A673 (cell line): ENCODE results near the gene ERLEC1. TPM values are rescaled to one million over a fixed set of nuclear protein-coding genes. Genes with fewer than 3 reads are reported as not detected.

Source experiments
- BruUV-seq: library from RNA; stranded (reverse); fragments of 400-500 nt; replicated peaks from 2 replicates; lab custom pipeline; 2021; lab: Mats Ljungman, UMichigan
- CTCF ChIA-PET: fragments of 300-600 bp; sonication (Branson Sonifier 250); formaldehyde crosslinking; loops from one replicate; lab custom pipeline; 2022; ENCODE audit warnings: antibody characterized with exemption; lab: Charles Lee
- POLR2A ChIA-PET: fragments of 300-600 bp; sonication (Branson Sonifier 250); formaldehyde crosslinking; loops from one replicate; lab custom pipeline; 2022; ENCODE audit warnings: antibody characterized with exemption; ENCODE audit not compliant: low non-redundant PET; lab: Charles Lee
- DNase-seq: peaks from one replicate; pipeline ENCODE4 v3.0.0-alpha.2; 2015; ENCODE audit warnings: low spot score
- H3K27ac ChIP-seq: fragments of 200-600 bp; sonication (generic); 2 replicates; pipeline ENCODE4 v1.5.1; 2016; ENCODE audit warnings: mixed run types, low read depth, mild to moderate bottlenecking, mixed read lengths, antibody characterized with exemption, low read length; ENCODE audit not compliant: poor library complexity, severe bottlenecking
- H3K27me3 ChIP-seq: fragments of 200-600 bp; sonication (generic); replicated peaks from 2 replicates; pipeline ENCODE4 v1.6.1; 2017; ENCODE audit warnings: mixed run types, low read depth, mild to moderate bottlenecking, mixed read lengths, antibody characterized with exemption, low read length; ENCODE audit not compliant: insufficient read depth, poor library complexity
- H3K36me3 ChIP-seq: fragments of 200-600 bp; sonication (generic); 2 replicates; pipeline ENCODE4 v1.6.1; 2016; ENCODE audit warnings: mixed run types, mild to moderate bottlenecking, mixed read lengths, antibody characterized with exemption, low read length; ENCODE audit not compliant: insufficient read depth, poor library complexity, severe bottlenecking
- H3K4me1 ChIP-seq: fragments of 200-600 bp; sonication (generic); 2 replicates; pipeline ENCODE4 v1.6.1; 2017; ENCODE audit warnings: mixed run types, mild to moderate bottlenecking, mixed read lengths, antibody characterized with exemption, low read length; ENCODE audit not compliant: insufficient read depth, poor library complexity, severe bottlenecking
- H3K4me3 ChIP-seq: fragments of 200-600 bp; sonication (generic); 2 replicates; pipeline ENCODE4 v1.5.1; 2016; ENCODE audit warnings: low read depth, mixed run types, mild to moderate bottlenecking, mixed read lengths, low read length; ENCODE audit not compliant: poor library complexity, severe bottlenecking
- H3K9me3 ChIP-seq: fragments of 200-600 bp; sonication (generic); 2 replicates; pipeline ENCODE4 v1.6.1; 2016; ENCODE audit warnings: mixed run types, low read depth, mild to moderate bottlenecking, mixed read lengths, antibody characterized with exemption, low read length; ENCODE audit not compliant: poor library complexity, severe bottlenecking
- CTCF ChIP-seq: fragments of 300-800, 200-600 bp; sonication (generic); conservative IDR thresholded peaks from 2 replicates; pipeline ENCODE4 v1.5.1; 2017; ENCODE audit warnings: low read depth, mild to moderate bottlenecking, antibody characterized with exemption, low read length, moderate library complexity, mixed read lengths
- EZH2 ChIP-seq: fragments of 200-600 bp; sonication (generic); IDR thresholded peaks from 2 replicates; pipeline ENCODE4 v1.6.1; 2017; ENCODE audit warnings: borderline replicate concordance, low read depth, mild to moderate bottlenecking, mixed read lengths, antibody characterized with exemption, low read length; ENCODE audit not compliant: poor library complexity, severe bottlenecking
- intact Hi-C: fragments of 100-400 bp; cut with micrococcal nuclease; formaldehyde crosslinking; loops from one replicate; pipeline ENCODE4 v1.10.0; 2022; ENCODE audit not compliant: unreplicated experiment
- total RNA-seq: library from RNA; stranded (reverse); gene quantifications from 2 replicates; pipeline ENCODE4 v1.2.3, GENCODE V29; 2021

The ERLEC1 gene
- total RNA-seq, 1 experiment from 2014 or later: 27.7 TPM

- DNase-seq: no peak
- POLR2A ChIA-PET: no interaction called here
- no TSS peak for BruUV-seq
Measured at GRCh38 chr2:53751728-53752127, 35.1 kb upstream of the ERLEC1 start.

GRCh38 chr2:53752385-53752784 lies 34.5 kb upstream of the ERLEC1 start:
- no peaks in the 10 kb centered on the region for H3K36me3 ChIP-seq
- BruUV-seq: no TSS peak
- POLR2A ChIA-PET: no interaction called here
- TF ChIP-seq EZH2: no peak
- TF ChIP-seq CTCF: no peak
- intact Hi-C loops: no loop called here
- no peak overlapping the region for H3K27ac ChIP-seq
- no peak overlapping the region for H3K4me3 ChIP-seq
- H3K4me1 ChIP-seq: no peaks in the 10 kb centered on the region
- DNase-seq: no peak
- no peaks in the 10 kb centered on the region for H3K27me3 ChIP-seq
- no peaks in the 10 kb centered on the region for H3K9me3 ChIP-seq
- CTCF ChIA-PET: no interaction called here

More at GRCh38 chr2:53751728-53752127, 35.1 kb upstream of the ERLEC1 start:
- CTCF ChIA-PET: no interaction called here
- Histone ChIP-seq H3K27me3 (no peaks in the 10 kb centered on the region), H3K9me3 (no peaks in the 10 kb centered on the region), H3K4me1 (no peaks in the 10 kb centered on the region), H3K27ac (no peak overlapping the region), H3K4me3 (no peak overlapping the region), H3K36me3 (no peaks in the 10 kb centered on the region)
- TF ChIP-seq CTCF (no peak), EZH2 (no peak)
- intact Hi-C loops: no loop called here

GRCh38 chr2:53753041-53753440 lies 33.8 kb upstream of the ERLEC1 start:
- CTCF ChIA-PET: no interaction called here
- TF ChIP-seq CTCF (no peak), EZH2 (no peak)
- POLR2A ChIA-PET: no interaction called here
- no peaks in the 10 kb centered on the region for H3K27me3 ChIP-seq
- no TSS peak for BruUV-seq
- H3K9me3 ChIP-seq: no peaks in the 10 kb centered on the region
- no peak overlapping the region for H3K4me3 ChIP-seq
- H3K27ac ChIP-seq: no peak overlapping the region
- intact Hi-C loops: no loop called here
- DNase-seq: no peak
- no peaks in the 10 kb centered on the region for H3K36me3 ChIP-seq
- H3K4me1 ChIP-seq: no peaks in the 10 kb centered on the region
